Posterior vena cava (tissue), 2 donors: Measurements from ENCODE around the gene SEMA4F. TPM values are rescaled to one million over a fixed set of nuclear protein-coding genes. Genes with fewer than 3 reads are reported as not detected.

Source experiments
- total RNA-seq, 2 donors: library from RNA; stranded (reverse); fragmentation: NEBNext Ultra II Directional; extraction: Animal tissue kit (Norgen Biotek cat#: 25700); gene quantifications; one replicate each; pipeline ENCODE4 v1.2.1, GENCODE V29; 2021
- donor health status: DM: yes; HTN: yes; CAD: no.
- donor health status: DM: yes; HTN: yes; CAD: no.

Gene SEMA4F
- total RNA-seq, 2 donors from 2014 or later: 3.2 to 3.9 TPM

Other genes with a start within 250 kb of the SEMA4F start
- 1 to 10 TPM; 2.3 to 2.7 TPM for gene C2orf81, start 232.6 kb upstream of the SEMA4F start, total RNA-seq
- 1 to 10 TPM; 7.9 to 9.4 TPM for gene WDR54, start 232.5 kb upstream of the SEMA4F start, total RNA-seq
- gene RTKN, start 212.3 kb upstream of the SEMA4F start, total RNA-seq: 10 to 100 TPM; 10.6 to 16.8 TPM
- 10 to 100 TPM; 20.5 TPM for gene INO80B, start 199.2 kb upstream of the SEMA4F start, total RNA-seq
- gene WBP1, start 195.8 kb upstream of the SEMA4F start, total RNA-seq: 10 to 100 TPM; 28.2 to 40.5 TPM
- 10 to 100 TPM; 25.1 to 30.2 TPM for gene MOGS, start 188.9 kb upstream of the SEMA4F start, total RNA-seq
- 10 to 100 TPM; 47.1 to 53.2 TPM for gene MRPL53, start 181.6 kb upstream of the SEMA4F start, total RNA-seq
- gene CCDC142, start 171.2 kb upstream of the SEMA4F start, total RNA-seq: 10 to 100 TPM in 1 of 2 donors, 1 to 10 TPM in 1; 9.9 to 11.2 TPM
- gene TTC31, start 171.2 kb upstream of the SEMA4F start, total RNA-seq: 10 to 100 TPM; 13.2 to 15.0 TPM
- 1 to 10 TPM in 1 of 2 donors, not detected in 1; 1.5 TPM for gene LBX2, start 154.6 kb upstream of the SEMA4F start, total RNA-seq
- gene PCGF1, start 146.6 kb upstream of the SEMA4F start, total RNA-seq: 10 to 100 TPM; 21.6 to 23.6 TPM
- gene TLX2, start 139.8 kb upstream of the SEMA4F start, total RNA-seq: not detected
- gene DQX1, start 128.0 kb upstream of the SEMA4F start, total RNA-seq: not detected
- gene AUP1, start 124.5 kb upstream of the SEMA4F start, total RNA-seq: 10 to 100 TPM; 64.4 to 67.0 TPM
- 10 to 100 TPM; 22.4 to 30.4 TPM for gene HTRA2, start 124.3 kb upstream of the SEMA4F start, total RNA-seq
- gene LOXL3, start 100.3 kb upstream of the SEMA4F start, total RNA-seq: 10 to 100 TPM in 1 of 2 donors, 1 to 10 TPM in 1; 6.1 to 11.8 TPM
- gene DOK1, start 99.5 kb upstream of the SEMA4F start, total RNA-seq: 10 to 100 TPM; 11.0 to 12.2 TPM
- gene M1AP, start 5.9 kb upstream of the SEMA4F start, total RNA-seq: under 1 TPM in 1 of 2 donors, not detected in 1; 0.19 TPM
- gene HK2, start 179.9 kb downstream of the SEMA4F start, total RNA-seq: 1 to 10 TPM; 4.2 to 4.3 TPM